ENCODE measurements around the gene TMEM117.

DNA sequence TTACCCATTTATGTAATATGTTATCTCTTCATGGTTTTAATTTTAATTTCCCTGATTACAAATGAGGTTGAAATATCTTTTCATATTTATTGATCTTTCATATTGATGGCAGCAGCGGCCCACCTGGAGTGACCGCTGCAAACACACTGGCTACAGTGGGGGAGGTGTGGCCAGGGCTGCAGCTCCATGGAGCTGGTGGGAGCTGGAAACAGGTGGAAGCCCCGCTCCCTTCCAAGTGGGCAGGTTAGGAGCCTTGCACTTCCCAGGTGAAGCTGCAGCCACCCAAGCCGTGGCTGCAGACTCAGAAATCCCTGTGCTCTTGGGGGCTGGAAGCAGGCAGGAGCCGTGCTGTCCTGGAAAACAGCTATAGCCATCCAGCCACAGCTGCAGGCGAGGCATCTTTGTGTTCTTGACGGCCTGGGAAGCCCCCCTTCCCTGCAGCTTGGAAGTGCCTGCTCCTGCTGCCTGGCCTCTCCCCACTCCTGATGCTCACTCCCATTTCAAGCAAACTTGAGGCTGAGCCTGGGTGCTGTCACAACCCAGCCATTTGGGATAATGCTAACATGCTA lies 201.1 kb downstream of the TMEM117 start:
- TF ChIP-seq, protein P1, sequence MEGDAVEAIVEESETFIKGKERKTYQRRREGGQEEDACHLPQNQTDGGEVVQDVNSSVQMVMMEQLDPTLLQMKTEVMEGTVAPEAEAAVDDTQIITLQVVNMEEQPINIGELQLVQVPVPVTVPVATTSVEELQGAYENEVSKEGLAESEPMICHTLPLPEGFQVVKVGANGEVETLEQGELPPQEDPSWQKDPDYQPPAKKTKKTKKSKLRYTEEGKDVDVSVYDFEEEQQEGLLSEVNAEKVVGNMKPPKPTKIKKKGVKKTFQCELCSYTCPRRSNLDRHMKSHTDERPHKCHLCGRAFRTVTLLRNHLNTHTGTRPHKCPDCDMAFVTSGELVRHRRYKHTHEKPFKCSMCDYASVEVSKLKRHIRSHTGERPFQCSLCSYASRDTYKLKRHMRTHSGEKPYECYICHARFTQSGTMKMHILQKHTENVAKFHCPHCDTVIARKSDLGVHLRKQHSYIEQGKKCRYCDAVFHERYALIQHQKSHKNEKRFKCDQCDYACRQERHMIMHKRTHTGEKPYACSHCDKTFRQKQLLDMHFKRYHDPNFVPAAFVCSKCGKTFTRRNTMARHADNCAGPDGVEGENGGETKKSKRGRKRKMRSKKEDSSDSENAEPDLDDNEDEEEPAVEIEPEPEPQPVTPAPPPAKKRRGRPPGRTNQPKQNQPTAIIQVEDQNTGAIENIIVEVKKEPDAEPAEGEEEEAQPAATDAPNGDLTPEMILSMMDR (IDR thresholded peaks at IDR 0.05; ENCODE audit: low read depth, low read length), result no peak
- TF ChIP-seq POLR2A (IDR thresholded peaks at IDR 0.05; ENCODE audit: extremely low read depth, insufficient read length) (no peak), MYC (IDR thresholded peaks at IDR 0.05; ENCODE audit: low read depth, low read length) (no peak)
- TF ChIP-seq, protein P2, sequence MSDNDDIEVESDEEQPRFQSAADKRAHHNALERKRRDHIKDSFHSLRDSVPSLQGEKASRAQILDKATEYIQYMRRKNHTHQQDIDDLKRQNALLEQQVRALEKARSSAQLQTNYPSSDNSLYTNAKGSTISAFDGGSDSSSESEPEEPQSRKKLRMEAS (IDR thresholded peaks at IDR 0.05; ENCODE audit: low read depth, low read length), result no peak

Measured in NB4 (cell line).